ENCODE measurements around the gene PGM2. TPM values are rescaled to one million over a fixed set of nuclear protein-coding genes. Genes with fewer than 3 reads are reported as not detected.
A peak's percentile ranks its signal among the peaks of the same experiment; 100 is the strongest.
"Not testable (repeated sequence)": the region's sequence is repeated elsewhere in the genome, so short reads cannot be mapped to it uniquely, and the experiment has no call there.

The PGM2 gene
- polyA plus RNA-seq (ENCODE audit: insufficient read length in 3 of 3): 10 to 100 TPM; 33.3 to 37.6 (median 37.1) TPM
- long read RNA-seq, donor 1, partial matches to known transcripts: 0 of 3 reads
- long read RNA-seq, donor 1, other reads (novel, unspliced or antisense): 0 of 3 reads
- long read RNA-seq, donor 2, partial matches to known transcripts: 0 of 3 reads
- long read RNA-seq, donor 2, other reads (novel, unspliced or antisense): 0 of 3 reads
- long read RNA-seq, donor 3, transcript PGM2-201 (14 exons, 3,264 nt): major isoform, 8 of 18 reads
- long read RNA-seq, donor 3, partial matches to known transcripts: 10 of 18 reads
- long read RNA-seq, donor 3, other reads (novel, unspliced or antisense): 0 of 18 reads
- long read RNA-seq, donor 4, partial matches to known transcripts: 9 of 13 reads
- long read RNA-seq, donor 4, other reads (novel, unspliced or antisense): 0 of 13 reads
- long read RNA-seq, donor 5: 0 reads
- long read RNA-seq, donor 6, transcript PGM2-201 (14 exons, 3,264 nt): major isoform, 5 of 10 reads
- long read RNA-seq, donor 6, partial matches to known transcripts: 5 of 10 reads
- long read RNA-seq, donor 6, other reads (novel, unspliced or antisense): 0 of 10 reads
- long read RNA-seq, donor 7, transcript PGM2-201 (14 exons, 3,264 nt): major isoform, 6 of 16 reads
- long read RNA-seq, donor 7, partial matches to known transcripts: 10 of 16 reads
- long read RNA-seq, donor 7, other reads (novel, unspliced or antisense): 0 of 16 reads
- long read RNA-seq, donor 8: 0 reads
- long read RNA-seq, donor 9, transcript PGM2-201 (14 exons, 3,264 nt): major isoform, 12 of 31 reads
- long read RNA-seq, donor 9, partial matches to known transcripts: 19 of 31 reads
- long read RNA-seq, donor 9, other reads (novel, unspliced or antisense): 0 of 31 reads
- long read RNA-seq, donor 10, partial matches to known transcripts: 12 of 15 reads
- long read RNA-seq, donor 10, other reads (novel, unspliced or antisense): 0 of 15 reads
- long read RNA-seq, donor 11, transcript PGM2-201 (14 exons, 3,264 nt): major isoform, 6 of 14 reads
- long read RNA-seq, donor 11, partial matches to known transcripts: 8 of 14 reads
- long read RNA-seq, donor 11, other reads (novel, unspliced or antisense): 0 of 14 reads
- long read RNA-seq, donor 12, transcript PGM2-201 (14 exons, 3,264 nt): major isoform, 6 of 6 reads
- long read RNA-seq, donor 12, partial matches to known transcripts: 0 of 6 reads
- long read RNA-seq, donor 12, other reads (novel, unspliced or antisense): 0 of 6 reads
- long read RNA-seq, donor 13: 0 reads
- long read RNA-seq, donor 14, transcript PGM2-201 (14 exons, 3,264 nt): major isoform, 7 of 13 reads
- long read RNA-seq, donor 14, partial matches to known transcripts: 6 of 13 reads
- long read RNA-seq, donor 14, other reads (novel, unspliced or antisense): 0 of 13 reads
- long read RNA-seq, donor 15, partial matches to known transcripts: 0 of 3 reads
- long read RNA-seq, donor 15, other reads (novel, unspliced or antisense): 0 of 3 reads
- long read RNA-seq, donor 16, transcript PGM2-201 (14 exons, 3,264 nt): major isoform, 16 of 34 reads
- long read RNA-seq, donor 16, partial matches to known transcripts: 18 of 34 reads
- long read RNA-seq, donor 16, other reads (novel, unspliced or antisense): 0 of 34 reads

GRCh38 chr4:37826295-37827029 lies at the start of gene PGM2:
TSS of gene PGM2 (plus strand) at chr4:37826686. CDS start at chr4:37826733, 47 bp downstream.
- DNase-seq (ENCODE audit: extremely low read depth in 1 of 11, low read depth in 9 of 11, low spot score in 4 of 11): peak; percentile 64 to 84 (median 80)

DNA sequence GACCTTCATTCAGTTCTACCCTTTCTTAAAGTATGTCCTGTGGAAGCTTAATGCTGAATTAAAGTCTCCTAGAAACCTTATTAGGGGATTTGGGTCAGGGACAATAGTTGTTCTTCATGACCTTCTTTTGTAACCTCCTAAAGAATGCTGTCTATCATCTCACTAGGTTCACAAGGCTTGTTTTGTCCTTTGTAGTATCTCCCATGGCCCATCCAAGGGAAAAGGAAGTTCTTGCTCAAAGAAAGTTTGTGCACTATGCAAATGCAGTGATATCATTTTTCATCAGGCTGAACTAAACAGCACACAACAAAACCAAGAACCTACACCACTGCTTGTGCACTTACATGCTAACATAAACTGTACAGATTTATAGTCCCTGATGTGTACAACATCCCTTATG lies 46.6 kb upstream of the PGM2 start:
- DNase-seq (ENCODE audit: extremely low read depth in 1 of 11, low read depth in 9 of 11, low spot score in 4 of 11): no peak

DNA sequence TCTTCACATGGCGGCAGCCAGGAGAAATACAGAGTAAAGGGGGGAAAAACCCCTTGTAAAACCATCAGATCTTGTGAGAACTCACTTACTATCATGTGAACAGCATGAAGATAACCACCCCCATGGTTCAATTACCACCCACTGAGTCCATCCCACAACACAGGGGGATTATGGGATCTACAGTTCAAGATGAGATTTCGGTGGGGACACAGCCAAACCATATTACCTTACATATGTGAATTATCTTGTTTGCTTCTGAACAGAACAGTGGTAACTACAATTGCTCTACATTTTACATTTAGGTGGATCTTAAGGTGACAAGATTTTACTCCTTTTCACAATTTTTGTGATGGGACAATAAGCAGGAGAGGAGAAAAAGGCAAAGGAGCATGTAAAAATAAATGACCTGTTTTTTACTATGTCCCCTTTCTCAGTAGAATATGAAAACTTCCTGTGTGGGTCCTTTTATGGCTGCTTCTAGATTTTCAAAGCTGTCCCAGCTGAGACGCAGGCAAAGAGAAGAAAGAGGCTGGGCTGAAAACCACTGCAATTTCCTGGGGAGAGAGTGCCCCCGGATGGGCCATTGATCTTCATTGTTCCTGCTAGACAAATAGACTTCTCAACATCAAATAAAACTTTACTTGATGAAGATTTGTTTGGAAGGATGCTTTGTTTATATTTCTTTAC lies 45.9 kb upstream of the PGM2 start:
- DNase-seq (ENCODE audit: extremely low read depth in 1 of 11, low read depth in 9 of 11, low spot score in 4 of 11): peak in 3 of 11 donors; percentile 17 to 32 (median 26)

GRCh38 chr4:37781131-37781455 lies 45.4 kb upstream of the PGM2 start:
- no peak for DNase-seq (ENCODE audit: extremely low read depth in 1 of 11, low read depth in 9 of 11, low spot score in 4 of 11)

DNA sequence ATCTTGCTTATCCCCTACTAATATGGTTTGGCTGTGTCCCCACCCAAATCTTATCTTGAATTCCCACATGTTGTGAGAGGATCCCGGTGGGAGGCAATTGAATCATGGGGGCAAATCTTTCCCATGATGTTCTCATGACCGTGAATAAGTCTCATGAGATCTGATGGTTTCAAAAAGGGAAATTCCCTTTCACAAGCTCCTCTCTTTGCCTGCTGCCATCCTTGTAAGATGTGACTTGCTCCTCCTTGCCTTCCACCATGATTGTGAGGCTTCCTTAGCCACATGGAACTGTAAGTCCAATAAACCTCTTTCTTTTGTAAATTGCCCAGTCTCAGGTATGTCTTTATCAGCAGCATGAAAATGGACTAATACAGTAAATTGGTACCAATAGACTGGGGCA lies 40.2 kb upstream of the PGM2 start:
- not testable (repeated sequence) for DNase-seq (ENCODE audit: extremely low read depth in 1 of 11, low read depth in 9 of 11, low spot score in 4 of 11)

GRCh38 chr4:37787883-37788460 lies 38.5 kb upstream of the PGM2 start:
- DNase-seq (ENCODE audit: extremely low read depth in 1 of 11, low read depth in 9 of 11, low spot score in 4 of 11): not testable (repeated sequence)

DNA sequence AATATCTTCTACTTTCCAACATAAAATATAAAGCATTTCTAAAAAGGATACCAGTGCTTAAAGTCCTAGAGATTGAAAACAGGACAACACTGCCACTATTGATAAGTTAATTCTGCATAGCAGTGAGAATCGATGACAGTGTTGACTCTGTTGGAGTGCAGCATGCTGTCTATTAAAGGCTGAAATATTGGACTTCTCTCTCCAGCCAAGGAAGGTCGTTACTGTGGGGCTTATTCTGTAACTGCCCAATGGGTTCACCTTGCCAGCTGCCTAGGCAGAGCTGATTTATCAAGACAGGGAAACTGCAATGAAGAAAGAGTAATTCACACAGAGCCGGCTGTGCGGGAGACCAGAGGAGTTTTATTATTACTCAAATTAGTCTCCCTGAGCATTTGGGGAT lies 37.7 kb upstream of the PGM2 start:
- DNase-seq (ENCODE audit: extremely low read depth in 1 of 11, low read depth in 9 of 11, low spot score in 4 of 11): no peak

- no peak for DNase-seq (ENCODE audit: extremely low read depth in 1 of 11, low read depth in 9 of 11, low spot score in 4 of 11)
Measured at GRCh38 chr4:37792241-37792640, 34.2 kb upstream of the PGM2 start.

- no peak for DNase-seq (ENCODE audit: extremely low read depth in 1 of 11, low read depth in 9 of 11, low spot score in 4 of 11)
Measured at GRCh38 chr4:37793562-37793961, 32.9 kb upstream of the PGM2 start.

DNA sequence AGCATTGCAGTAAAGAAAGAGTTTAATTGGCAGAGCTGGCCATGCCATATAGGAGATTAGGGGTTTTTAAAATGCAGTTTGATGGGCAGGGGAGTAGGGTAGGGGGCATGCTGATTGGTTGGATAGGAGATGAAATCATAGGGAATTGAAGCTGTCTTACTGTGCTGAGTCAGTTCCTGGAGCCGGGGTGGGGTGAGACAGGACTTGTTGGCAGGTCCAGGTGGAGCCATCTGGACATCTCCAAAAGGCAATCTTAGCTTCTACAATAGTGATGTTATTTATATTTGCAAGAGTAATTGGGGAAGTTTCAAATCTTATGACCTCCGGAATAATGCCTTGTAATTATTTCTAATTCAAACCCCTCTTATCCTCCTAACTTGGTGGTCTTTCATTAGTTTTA lies 32.4 kb upstream of the PGM2 start:
- DNase-seq (ENCODE audit: extremely low read depth in 1 of 11, low read depth in 9 of 11, low spot score in 4 of 11): no peak

DNA sequence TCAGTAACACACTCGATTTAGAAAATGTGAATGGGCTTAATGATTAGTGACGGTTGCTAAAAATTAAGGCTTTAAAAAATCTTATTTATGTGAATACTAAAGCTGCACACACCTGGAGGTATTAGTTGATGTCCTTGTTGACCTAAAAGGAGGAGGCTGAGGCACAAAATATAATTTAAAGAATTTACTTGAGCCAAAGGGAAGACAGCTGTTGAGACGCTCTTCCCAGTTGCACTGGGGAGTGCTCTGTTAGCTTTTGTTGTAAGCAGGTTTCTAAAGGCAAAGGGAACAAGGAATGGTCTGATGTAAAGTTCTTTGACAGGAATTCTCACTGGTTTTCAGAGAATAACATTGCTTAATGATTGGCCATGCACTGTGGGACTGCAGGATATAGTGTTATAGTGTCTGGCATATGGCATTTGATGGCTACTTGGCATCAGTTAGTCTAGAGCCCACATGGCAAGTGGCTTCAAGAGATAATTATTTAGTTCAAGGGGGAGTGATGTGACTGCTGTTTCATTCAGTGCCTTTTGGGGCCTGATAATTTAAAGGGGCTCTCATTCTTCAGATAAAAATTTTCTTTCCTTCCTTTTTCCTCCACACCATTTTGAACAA lies 30.8 kb upstream of the PGM2 start:
- DNase-seq (ENCODE audit: extremely low read depth in 1 of 11, low read depth in 9 of 11, low spot score in 4 of 11): no peak

GRCh38 chr4:37797374-37797773 lies 29.1 kb upstream of the PGM2 start:
- DNase-seq (ENCODE audit: extremely low read depth in 1 of 11, low read depth in 9 of 11, low spot score in 4 of 11): no peak

DNA sequence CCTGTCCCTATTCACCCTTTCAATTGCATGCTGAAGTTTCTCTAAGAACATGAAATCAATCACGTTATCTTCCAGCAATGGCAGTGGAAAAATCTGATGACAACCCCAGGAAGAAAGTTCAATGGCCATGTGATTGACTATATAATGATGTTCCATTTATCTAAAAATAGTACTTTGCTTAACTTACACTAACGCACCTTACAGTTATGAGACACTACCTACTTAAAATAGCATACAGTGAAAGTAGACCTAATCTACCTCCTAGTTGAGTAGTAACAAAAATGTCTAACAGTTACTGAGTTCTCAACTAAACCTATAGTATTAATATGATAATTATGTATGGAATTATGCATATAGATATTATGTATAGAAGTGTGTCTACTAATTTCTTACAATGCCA lies 28.6 kb upstream of the PGM2 start:
- DNase-seq (ENCODE audit: extremely low read depth in 1 of 11, low read depth in 9 of 11, low spot score in 4 of 11): no peak

DNA sequence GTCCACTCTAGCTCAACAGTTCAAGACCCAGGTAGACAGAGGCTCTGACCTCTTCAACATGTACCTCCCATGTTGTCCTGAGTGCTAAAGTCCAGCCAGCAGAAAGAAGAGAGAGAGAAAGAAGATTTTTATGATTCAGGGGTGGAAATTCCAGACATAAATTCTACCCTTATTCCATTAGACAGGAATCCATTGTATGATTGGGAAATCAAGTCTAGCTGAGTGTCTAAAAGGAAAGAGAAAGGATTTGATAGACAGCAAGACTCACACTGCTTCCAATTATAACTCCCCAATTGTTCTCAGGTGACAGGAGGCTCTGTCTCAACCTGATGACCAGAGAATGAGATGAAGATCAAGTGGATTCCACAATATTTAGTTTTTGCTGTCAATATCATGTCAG lies 27.9 kb upstream of the PGM2 start:
- no peak for DNase-seq (ENCODE audit: extremely low read depth in 1 of 11, low read depth in 9 of 11, low spot score in 4 of 11)

DNA sequence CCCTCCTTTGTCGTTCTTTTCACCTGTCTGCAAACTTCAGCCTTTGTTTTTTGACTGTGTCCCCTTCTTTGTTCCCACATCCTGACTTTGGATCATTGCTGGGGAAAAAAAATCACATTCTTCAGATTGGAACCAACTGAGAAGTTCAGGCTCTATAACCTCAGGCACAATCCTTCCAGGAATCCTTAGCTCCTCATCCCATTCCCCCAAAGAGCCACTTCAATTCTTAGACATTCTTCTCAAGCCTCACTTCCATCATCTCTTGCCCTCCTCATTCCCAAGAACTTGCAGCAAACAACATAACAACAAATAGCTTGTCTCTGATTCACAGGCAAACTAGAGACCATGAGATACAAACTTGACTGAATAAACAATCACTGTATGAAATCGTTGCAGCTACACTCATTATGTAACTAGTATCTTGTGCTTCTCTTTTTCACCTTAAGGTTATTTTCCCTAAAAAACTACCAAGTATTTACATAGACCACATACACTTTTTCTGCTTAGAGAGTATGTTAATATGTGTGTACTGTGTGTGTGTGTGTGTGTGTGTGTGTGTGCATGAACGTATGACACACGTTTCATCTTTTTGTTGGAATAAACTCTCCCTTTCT lies 26.4 kb upstream of the PGM2 start:
- no peak for DNase-seq (ENCODE audit: extremely low read depth in 1 of 11, low read depth in 9 of 11, low spot score in 4 of 11)

GRCh38 chr4:37802068-37802666 lies 24.3 kb upstream of the PGM2 start:
- DNase-seq (ENCODE audit: extremely low read depth in 1 of 11, low read depth in 9 of 11, low spot score in 4 of 11): peak in 10 of 11 donors; percentile 30 to 73 (median 51)
